HTR-8/SVneo (cell line): ENCODE measurements around the gene REPS1.

Experiments used
- DNase-seq: peaks from one replicate; pipeline ENCODE4 v3.0.0; 2011; ENCODE audit warnings: low spot score, mixed read lengths; ENCODE audit not compliant: insufficient read length
- FAIRE-seq: peaks from 2 replicates; lab custom pipeline; 2011; peaks lifted over from hg19 to GRCh38; lab: Jason Lieb, UNC

Gene REPS1

DNA sequence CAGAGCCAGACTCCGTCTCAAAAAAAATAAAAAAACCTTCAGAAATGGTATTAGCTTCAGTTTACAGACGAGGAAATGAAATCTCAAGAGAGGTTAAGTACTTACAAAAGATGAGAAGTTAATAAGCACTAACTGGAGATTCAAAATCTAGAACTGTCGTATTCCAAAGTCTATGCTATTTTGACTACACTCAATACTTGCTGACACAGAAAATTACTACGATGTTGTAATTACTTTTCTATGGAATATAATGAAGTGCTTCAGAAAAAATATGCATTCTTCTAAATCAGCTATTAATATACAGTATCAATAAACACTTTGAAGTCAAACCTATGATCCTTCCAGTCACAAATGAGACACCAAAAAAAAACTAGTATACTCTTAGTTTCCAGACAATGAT is 12.2 kb downstream of the REPS1 start:
- DNase-seq, result no peak
- no peak for FAIRE-seq

DNA sequence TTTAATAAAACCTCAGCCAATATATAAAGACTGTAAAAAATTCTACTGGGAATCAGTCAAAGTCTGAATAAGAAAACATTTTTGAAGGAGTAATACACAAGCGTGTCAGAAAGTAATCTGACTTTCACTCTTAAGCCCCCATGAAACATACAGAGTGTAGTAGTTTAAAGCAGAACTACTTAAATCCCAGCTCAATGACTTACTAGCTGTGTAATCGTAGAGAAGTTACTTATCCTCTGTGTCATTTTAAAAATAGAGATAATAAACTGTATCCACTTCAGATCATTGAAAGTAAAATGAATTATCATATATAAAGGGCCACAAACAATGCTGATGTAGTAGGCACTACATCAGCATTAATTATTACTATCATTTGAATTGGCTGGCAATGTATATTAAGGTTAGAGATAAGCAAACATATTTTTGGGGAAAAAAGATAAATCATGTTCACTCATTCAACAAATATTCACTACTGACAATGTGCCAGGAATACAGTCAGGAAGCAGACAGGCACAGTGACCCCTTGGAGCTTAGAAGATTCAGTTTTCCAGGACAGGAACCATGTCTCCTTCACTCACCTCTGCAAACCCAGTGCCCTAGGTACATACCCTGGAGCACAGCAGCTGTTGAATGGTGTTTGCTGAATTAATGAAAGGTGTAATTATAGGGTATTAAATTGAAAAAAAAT is 14.4 kb downstream of the REPS1 start:
- DNase-seq, result no peak
- no peak for FAIRE-seq

DNA sequence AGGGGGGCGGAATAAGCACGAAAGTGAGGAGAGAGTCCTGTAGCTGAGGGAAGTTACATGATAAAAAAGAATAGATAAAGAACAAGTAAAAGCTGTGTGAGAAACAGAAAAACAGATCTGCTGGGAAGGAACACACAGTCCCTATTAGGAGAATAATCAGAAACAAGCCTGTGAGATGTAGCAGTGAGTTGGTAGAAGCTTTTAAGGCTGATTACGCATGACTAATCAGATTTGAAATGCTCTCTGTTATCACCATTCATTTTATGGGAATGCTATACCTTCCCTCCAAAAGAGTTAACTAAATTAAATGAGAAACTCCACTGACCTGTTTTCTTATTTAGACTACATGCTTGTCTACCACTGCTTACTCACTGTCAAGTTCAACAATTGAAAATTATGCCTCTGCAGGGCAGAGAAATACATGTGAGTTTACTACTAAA is 15.8 kb downstream of the REPS1 start:
- FAIRE-seq (no peak), DNase-seq (no peak)

DNA sequence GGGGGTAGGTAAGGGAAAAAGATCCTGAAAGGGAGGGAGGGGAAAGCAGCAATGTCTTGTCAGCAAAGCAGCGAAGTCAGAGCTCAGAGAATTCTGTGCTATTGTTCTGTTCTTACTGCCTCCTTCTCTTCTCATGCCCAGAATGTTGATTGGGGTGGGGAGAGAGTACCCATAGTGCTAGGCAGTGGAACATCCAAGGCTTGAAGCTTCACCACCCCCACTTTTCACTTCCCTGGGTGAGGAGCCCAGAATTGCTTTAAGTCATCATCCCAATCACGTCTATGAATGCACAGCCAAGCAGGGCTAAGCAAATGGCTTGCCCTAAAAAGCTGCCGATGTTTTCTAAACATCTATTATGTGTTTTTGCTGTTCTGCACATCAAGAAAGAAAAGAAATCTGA is 16.5 kb downstream of the REPS1 start:
- peak; percentile 48 for FAIRE-seq
- no peak for DNase-seq

DNA sequence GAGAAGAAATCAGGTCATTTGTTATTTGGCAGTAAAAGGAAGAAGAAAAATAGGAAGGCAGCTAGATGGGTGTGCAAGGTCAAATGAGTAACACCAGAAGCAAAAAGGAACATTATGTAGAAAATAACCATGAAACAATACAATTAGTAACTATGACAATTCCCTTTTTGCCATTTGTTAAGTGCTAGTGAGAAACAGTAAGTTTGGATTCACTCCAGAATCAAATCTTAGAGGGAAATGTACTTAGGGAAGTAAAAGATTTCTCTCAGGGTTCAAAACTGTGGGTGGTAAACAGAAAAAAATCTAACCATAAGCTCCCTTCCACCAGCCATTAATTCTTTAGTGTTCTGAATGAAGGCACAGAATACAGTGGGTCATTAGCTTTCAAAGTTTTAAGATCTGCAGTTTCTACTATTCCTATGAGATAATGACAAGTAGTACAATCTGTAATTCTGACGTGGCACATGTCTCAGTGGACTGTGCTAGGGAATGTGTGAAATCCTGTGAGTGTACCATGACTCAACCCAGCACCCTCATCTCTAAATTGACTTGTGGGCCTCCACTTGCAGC is 17.1 kb downstream of the REPS1 start:
- FAIRE-seq, result no peak
- DNase-seq, result peak; percentile 54

DNA sequence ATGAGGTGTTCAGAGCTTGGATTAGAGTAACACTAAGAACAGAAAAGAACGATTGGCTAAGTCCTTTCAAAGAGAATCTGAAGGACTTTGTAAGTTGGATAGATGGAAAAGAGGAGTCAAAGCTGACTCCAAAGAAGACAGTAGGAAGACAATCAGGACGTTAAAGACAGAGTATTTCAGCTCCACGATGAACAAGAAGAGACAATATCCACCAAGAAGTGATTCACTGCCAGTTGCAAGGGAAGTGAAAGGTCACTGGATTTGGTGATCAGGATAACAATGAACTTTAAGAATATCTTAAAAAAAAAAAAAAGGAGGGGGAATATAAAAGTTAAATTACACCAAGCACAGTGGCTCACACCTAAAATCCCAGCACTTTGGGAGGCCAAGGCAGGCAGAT is 17.9 kb downstream of the REPS1 start:
- DNase-seq (no peak), FAIRE-seq (no peak)

DNA sequence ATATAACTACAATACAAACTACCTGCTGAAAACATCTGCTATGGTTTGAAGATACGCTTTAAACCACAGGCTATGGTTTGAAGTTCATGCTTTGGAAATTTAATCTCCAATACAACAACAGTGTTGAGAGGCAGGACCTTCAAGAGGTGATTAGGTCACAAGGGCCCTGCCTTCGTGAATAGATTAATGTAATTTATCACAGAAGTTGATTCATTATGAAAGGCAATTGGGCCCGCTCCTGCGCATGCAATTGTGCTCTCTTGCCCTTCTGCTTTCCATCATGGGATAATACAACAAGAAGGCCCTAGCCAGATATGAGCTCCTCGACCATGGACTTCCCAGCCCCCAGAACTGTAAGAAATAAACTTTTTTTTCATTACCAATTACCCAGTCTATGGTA is 21.2 kb downstream of the REPS1 start:
- DNase-seq, result no peak
- no peak for FAIRE-seq

DNA sequence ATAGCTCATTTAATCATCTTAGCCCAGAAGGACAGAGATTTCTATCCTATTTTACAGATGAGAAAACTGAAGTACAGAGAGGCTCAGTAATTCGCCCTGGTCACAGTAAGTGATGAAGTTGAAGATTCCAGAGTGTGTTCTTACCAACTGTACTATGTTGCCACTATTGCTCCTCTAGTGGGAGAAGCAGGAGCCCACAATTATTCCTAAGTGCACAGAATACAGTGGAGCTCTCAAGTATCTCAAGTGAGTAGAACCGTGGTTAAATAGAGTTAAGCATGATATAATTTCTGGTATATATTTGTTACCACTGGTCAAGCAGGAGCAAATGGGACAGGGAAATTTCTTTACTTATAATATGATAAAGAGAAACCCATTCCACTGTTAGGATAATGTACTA is 22.1 kb downstream of the REPS1 start:
- FAIRE-seq (no peak), DNase-seq (no peak)

DNA sequence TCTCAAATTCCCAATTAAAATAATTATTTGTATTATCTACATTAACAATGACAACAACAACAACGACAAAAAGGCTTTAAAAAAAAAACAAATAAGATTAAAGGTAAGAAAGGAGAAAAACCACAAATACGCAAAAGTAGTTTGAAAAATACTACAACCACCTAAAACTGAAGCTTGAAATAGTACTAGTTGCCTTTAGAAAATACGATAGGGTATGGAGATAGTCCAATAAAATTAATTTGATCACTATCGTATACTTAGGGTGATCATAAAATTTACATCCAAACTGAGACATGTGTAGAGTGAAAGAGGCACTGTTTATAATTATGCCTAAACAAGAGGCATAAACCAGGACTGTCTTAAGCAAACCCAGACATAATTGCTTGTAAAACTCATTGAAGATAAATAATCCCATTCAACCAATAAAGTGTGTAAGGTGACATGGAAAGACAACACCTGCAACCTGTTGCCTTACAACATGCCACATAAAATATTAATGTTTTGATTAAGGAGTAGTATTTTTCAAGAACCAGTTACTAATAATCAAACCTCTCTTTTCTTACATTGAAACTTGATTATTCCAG is 22.7 kb downstream of the REPS1 start:
- FAIRE-seq, result no peak
- no peak for DNase-seq

DNA sequence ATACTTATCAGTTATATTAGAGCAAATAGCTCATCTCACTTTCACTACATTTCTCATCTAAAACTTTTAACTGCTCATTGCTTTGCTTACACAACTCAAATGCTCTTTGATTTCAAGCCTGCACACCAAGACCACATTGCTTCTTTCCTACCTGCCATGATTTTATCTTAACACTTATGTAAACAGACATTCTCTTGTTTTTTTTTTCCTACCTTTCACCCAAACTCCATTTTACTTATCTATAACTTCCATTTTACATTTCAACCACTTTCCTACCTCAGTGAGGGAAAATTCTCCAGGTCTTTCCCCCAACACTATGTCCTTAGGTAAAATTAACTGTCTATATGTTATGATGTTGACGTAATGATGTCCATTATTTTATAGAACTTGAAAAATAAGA is 24.0 kb downstream of the REPS1 start:
- DNase-seq (no peak), FAIRE-seq (no peak)

DNA sequence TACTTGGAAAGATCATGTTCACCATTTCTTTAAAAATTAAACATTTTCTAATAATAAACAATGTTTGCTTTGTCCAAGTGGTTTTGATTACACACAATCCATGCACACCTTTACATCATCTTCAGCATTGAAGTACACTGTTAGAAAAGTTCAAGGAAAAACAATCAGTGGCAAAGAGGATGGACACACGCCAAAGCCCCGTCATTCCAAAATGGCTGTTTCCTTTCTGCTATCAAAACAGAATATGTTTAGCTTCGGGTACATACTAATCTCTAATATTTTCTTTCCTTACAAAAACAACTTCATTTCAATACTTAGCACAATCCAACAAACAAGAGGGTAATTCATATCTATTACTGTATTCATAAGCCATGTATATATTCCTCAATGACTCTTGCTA is 24.5 kb downstream of the REPS1 start:
- no peak for FAIRE-seq
- no peak for DNase-seq

DNA sequence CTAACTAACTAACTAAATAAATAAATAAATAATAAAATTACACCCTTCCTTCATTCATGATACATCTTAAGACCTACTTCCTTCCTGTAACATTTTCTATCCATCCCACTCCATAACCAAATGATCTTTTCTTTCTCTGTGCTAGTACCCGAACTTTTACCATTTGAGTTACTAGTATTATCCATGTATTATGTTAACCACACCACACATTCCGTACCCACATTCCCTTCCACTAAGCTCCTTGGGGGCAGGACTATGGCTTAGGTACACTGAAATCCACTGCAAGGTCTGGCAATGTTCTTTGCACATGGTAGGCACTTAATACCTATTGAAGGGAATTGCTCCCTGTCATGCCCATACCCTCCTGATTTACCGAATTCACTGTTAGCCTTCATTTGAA is 24.9 kb downstream of the REPS1 start:
- FAIRE-seq, result no peak
- DNase-seq, result no peak

DNA sequence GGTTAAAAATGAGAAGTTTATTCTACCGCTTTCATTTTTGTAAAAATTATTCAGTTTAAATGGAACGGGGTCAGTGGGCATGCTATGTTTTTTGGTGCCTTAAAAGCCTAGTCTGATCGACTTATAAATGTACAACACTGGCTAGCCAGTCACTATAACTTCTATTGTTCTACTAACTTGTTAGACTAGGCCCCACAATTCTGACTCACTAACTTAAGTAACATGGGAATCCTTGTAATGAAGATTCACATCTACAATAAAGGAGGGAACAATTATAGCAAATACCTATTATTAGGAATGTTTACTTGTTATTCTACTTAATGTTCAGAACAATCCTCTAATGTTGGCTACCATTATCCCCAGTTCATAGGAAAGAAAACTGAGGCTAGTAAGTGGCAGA is 28.5 kb downstream of the REPS1 start:
- DNase-seq (no peak), FAIRE-seq (no peak)

DNA sequence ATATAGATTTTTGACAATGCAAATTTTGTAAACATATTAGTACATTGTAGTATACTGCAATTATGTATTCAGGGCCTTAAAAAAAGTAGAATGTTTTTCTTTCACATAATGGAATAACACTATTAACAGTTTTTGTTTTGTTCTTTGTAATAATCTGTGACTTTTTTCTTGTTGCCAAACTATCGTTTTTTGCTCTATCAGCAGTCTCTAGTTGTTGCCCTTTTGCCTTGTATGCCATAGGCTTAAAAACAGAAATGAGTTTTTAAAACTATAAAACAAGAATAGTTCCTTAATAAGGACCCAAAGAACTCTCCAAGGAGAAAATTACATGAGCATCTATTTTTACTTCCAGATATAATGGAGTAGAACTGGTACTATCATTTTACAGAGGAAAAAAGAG is 29.5 kb downstream of the REPS1 start:
- FAIRE-seq (no peak), DNase-seq (no peak)

DNA sequence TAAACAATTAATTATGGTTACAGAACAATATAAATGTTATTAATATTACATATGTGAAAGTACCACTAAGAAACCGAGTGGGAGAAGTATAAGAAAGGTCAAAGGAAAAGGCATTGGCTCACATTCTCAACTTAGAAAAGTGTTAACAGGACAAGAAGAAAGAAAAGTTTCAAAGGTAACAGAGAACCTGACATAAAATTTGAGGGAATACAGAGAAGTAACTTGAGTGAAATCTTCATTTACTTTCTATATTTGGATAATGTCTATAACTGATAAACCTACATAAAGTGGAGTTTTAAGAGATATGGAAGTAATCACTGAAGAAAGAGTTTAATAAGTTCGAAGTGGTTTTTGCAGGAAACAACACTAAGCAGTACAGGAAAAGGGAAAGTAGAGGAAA is 30.1 kb downstream of the REPS1 start:
- DNase-seq (no peak), FAIRE-seq (no peak)

DNA sequence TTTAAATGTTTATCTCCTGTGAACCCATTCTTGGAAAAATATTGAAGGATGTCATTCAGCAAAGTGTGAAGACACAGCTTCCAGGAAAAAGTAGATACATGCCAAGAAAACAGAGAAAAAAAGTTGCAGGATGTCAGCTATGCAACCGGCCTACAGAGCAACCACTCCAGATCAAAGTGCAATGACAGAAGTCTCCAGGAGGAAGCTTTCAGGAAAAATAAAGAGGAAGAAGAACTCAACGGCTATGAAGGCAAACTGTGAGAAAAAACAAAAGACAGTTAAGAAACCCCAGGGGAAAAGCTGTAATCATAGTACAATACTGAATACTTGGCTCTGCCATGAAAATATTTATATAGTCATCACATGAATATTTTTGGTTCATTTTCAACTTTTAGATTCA is 30.6 kb downstream of the REPS1 start:
- FAIRE-seq (no peak), DNase-seq (no peak)

DNA sequence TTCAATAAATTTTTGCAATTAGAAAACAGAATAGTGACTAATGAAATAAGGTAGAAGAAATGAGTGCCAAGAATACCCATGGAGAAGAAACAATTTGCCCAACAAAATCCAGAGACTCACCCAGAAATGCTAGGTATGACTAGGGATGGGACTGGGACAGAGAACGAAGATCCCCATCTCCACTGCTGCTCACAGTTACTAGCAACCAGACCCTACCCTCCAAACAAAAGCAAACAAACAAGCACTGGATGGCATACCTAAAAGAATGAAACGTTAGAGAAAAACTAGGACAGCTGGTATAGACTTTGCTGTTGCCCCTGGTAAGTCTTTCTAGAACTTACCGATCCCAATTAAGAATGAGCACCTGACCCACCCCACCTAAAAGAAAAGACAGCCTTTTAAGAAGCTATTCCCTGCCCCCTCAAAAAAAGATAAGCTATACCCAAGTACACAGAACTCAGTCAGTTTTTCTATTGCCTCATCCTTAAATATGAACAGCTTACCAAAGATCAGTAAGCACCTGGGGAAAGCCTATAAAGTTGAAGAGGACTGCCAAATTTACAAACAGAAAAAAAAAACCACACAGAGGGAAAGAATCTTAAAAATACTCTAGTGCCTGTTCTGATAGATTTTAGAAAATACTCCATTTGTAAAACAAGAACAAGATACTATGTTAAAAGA is 31.7 kb downstream of the REPS1 start:
- FAIRE-seq, result no peak
- DNase-seq, result no peak

DNA sequence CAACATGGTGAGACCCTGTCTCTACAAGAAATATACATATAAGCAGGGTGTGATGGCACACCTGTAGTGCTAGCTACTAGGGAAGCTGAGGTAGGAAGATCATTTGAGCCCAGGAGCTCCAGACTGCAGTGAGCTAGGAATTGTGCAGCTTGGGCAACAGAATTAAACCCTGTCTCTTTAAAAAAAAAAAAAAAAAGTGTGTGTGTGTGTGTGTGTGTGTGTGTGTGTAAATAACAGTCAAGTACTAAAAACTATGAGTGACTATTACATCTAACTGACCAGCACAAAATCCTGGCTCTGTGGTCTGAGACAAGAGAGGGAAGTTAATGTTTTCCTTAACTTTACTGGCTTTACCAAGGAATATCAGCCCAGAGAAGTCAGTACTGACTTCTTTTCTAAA is 32.8 kb downstream of the REPS1 start:
- DNase-seq (no peak), FAIRE-seq (no peak)

DNA sequence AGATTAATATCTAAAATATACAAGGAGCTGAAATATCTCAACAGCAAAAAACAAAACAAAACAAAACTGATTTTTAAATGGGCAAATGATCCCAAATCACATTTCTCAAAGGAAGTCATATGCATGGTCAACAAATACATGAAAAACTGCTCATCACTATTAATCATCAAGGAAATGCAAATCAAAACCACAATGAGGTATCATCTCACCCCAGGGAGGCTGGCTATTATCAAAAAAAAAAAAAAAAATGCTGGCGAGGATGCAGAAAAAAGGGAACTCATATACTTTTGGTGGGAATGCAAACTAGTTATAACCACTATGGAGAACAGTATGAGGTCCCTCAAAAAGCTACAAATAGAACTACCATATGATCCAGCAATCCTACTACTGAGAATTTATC is 34.6 kb downstream of the REPS1 start:
- FAIRE-seq, result no peak
- no peak for DNase-seq

DNA sequence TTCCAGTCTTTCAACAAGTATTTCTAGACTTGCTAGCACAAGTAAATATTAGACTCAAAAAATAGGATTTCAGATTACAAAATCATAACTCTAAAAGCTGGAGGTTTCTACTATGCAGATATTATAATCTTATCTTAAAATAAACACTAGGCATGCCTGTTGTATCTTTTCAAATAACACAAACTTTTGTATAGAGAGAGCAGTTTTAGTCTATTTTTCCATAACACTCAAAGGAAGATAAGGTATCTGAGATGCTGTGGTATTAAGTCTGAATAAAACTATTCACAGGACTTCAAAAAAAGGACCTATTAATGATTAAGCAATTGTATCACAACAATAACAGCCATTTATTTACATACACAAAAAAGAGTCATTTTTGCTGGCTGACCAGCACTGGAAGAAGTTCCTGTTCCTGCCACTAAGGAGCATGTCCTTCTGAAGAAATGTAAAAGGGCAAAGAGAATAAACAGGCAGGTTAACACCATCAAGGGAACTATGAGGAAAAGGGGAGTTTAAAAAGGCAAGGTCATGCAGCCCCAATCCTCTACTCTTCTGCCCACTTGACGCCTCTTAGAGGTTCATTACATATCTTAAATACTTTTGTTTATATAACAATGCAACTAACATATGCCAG is 39.4 kb downstream of the REPS1 start:
- FAIRE-seq (no peak), DNase-seq (no peak)

DNA sequence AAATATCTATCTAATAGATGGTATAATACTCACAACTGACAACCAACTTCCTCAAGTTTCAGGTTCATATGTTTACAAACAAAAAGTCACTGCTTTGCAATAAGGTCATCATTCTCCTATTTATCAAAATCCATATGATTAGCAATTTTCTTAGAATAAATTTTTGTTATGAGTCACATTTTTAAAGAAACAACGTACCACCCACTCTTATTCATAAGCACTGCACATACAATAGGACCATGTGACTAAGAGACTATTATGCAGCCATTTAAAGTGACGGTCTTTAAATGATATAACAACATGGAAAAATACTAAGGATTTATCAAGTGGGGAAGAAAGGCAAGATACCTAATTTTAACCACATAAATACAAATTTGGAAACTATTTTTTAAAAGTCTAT is 40.0 kb downstream of the REPS1 start:
- FAIRE-seq, result no peak
- DNase-seq, result no peak
